SH-SY5Y (cell line): Measurements from ENCODE around the gene CSTF2T.

Source experiments
- GATA2 ChIP-seq: IDR thresholded peaks from 2 replicates; pipeline ENCODE4 v1.6.1; 2011; ENCODE audit warnings: mild to moderate bottlenecking, low read depth, low read length
- GATA3 ChIP-seq: IDR thresholded peaks from 2 replicates; pipeline ENCODE4 v1.6.1; 2011; ENCODE audit warnings: low read depth, mild to moderate bottlenecking, low read length, moderate library complexity

CSTF2T gene

GRCh38 chr10:51708609-51709008, 9.2 kb upstream of the CSTF2T start:
- TF ChIP-seq GATA3 (no peak), GATA2 (no peak)

GRCh38 chr10:51707821-51708424, 8.5 kb upstream of the CSTF2T start:
- TF ChIP-seq GATA3 (no peak), GATA2 (no peak)

- TF ChIP-seq GATA2 = no peak
- no peak for TF ChIP-seq GATA3
These were observed 8.0 kb upstream of the CSTF2T start for GRCh38 chr10:51707392-51707791.

GRCh38 chr10:51706225-51706624, 6.8 kb upstream of the CSTF2T start:
- TF ChIP-seq GATA3 (no peak), GATA2 (no peak)

GRCh38 chr10:51705774-51706173, 6.4 kb upstream of the CSTF2T start:
- TF ChIP-seq GATA3 (no peak), GATA2 (no peak)

GRCh38 chr10:51700228-51700817, 928 bp upstream of the CSTF2T start:
- TF ChIP-seq GATA2 (no peak), GATA3 (no peak)

GRCh38 chr10:51699145-51699474, 285 bp downstream of the CSTF2T start:
- TF ChIP-seq GATA3 (no peak), GATA2 (no peak)

GRCh38 chr10:51698473-51699063, 827 bp downstream of the CSTF2T start:
- TF ChIP-seq GATA3 (no peak), GATA2 (no peak)

GRCh38 chr10:51696251-51696650, 3.1 kb downstream of the CSTF2T start:
- no peak for TF ChIP-seq GATA2
- TF ChIP-seq GATA3 = no peak

GRCh38 chr10:51694086-51694768, 5.2 kb downstream of the CSTF2T start:
- TF ChIP-seq GATA2 (no peak), GATA3 (no peak)

GRCh38 chr10:51691135-51691534, 8.3 kb downstream of the CSTF2T start:
- TF ChIP-seq GATA2 = no peak
- no peak for TF ChIP-seq GATA3

GRCh38 chr10:51689536-51689935, 9.9 kb downstream of the CSTF2T start:
- TF ChIP-seq GATA3 = no peak
- no peak for TF ChIP-seq GATA2

- no peak for TF ChIP-seq GATA2
- TF ChIP-seq GATA3 = no peak
These were observed 12.1 kb downstream of the CSTF2T start for GRCh38 chr10:51687296-51687695.

GRCh38 chr10:51685768-51686167, 13.6 kb downstream of the CSTF2T start:
- TF ChIP-seq GATA2 (no peak), GATA3 (no peak)
